ENCODE measurements around the gene MYO7A.

MYO7A gene

GRCh38 chr11:77158041-77158695, 30.1 kb downstream of the MYO7A start:
- Histone ChIP-seq H3K9me3 (ENCODE audit: control insufficient read depth, insufficient read depth, low read length) (no peaks in the 10 kb centered on the region), H3K4me1 (ENCODE audit: control insufficient read depth, low read length) (no peaks in the 10 kb centered on the region), H3K4me3 (ENCODE audit: low read length) (no peak overlapping the region), H3K36me3 (ENCODE audit: control insufficient read depth, low read length) (no peaks in the 10 kb centered on the region), H3K27ac (ENCODE audit: low read depth, low read length) (no peak overlapping the region), H3K27me3 (ENCODE audit: control insufficient read depth, low read length) (no peaks in the 10 kb centered on the region), H3K4me2 (ENCODE audit: low read length) (no peak overlapping the region), H3F3A (ENCODE audit: control insufficient read depth, insufficient read depth) (no peaks in the 10 kb centered on the region), H4K20me1 (ENCODE audit: control insufficient read depth, insufficient read depth, low read depth, low read length) (no peaks in the 10 kb centered on the region), H3K79me2 (ENCODE audit: control insufficient read depth, low read length) (no peaks in the 10 kb centered on the region), H3K9me2 (replicated peaks; ENCODE audit: control insufficient read depth, low read length) (no peaks in the 10 kb centered on the region)
- TF ChIP-seq CTCF (IDR thresholded peaks at IDR 0.05; ENCODE audit: low read depth, low read length, poor library complexity, severe bottlenecking): no peak
- no peak for TF ChIP-seq EZH2phosphoT487 (IDR thresholded peaks at IDR 0.05; ENCODE audit: borderline replicate concordance, low read length)

- H3K27me3 ChIP-seq (ENCODE audit: control insufficient read depth, low read length): 0 out of 2 replicates have a peak, but pooled peaks cover under 1% of the 10 kb centered on the region
- H3K9me3 ChIP-seq (ENCODE audit: control insufficient read depth, insufficient read depth, low read length): no peaks in the 10 kb centered on the region
- no peaks in the 10 kb centered on the region for H4K20me1 ChIP-seq (ENCODE audit: control insufficient read depth, insufficient read depth, low read depth, low read length)
- H3K4me3 ChIP-seq (ENCODE audit: low read length): no peak overlapping the region
- no peak overlapping the region for H3K27ac ChIP-seq (ENCODE audit: low read depth, low read length)
- H3K36me3 ChIP-seq (ENCODE audit: control insufficient read depth, low read length): no peaks in the 10 kb centered on the region
- no peaks in the 10 kb centered on the region for H3K9me2 ChIP-seq (replicated peaks; ENCODE audit: control insufficient read depth, low read length)
- no peak for TF ChIP-seq CTCF (IDR thresholded peaks at IDR 0.05; ENCODE audit: low read depth, low read length, poor library complexity, severe bottlenecking)
- TF ChIP-seq EZH2phosphoT487 (IDR thresholded peaks at IDR 0.05; ENCODE audit: borderline replicate concordance, low read length): no peak
- H3F3A ChIP-seq (ENCODE audit: control insufficient read depth, insufficient read depth): no peaks in the 10 kb centered on the region
- no peaks in the 10 kb centered on the region for H3K4me1 ChIP-seq (ENCODE audit: control insufficient read depth, low read length)
- no peaks in the 10 kb centered on the region for H3K79me2 ChIP-seq (ENCODE audit: control insufficient read depth, low read length)
- no peak overlapping the region for H3K4me2 ChIP-seq (ENCODE audit: low read length)
Measured at GRCh38 chr11:77159219-77159936, 31.3 kb downstream of the MYO7A start.

GRCh38 chr11:77159937-77160495, 32.0 kb downstream of the MYO7A start:
- Histone ChIP-seq H3K27ac (ENCODE audit: low read depth, low read length) (no peak overlapping the region), H3K36me3 (ENCODE audit: control insufficient read depth, low read length) (no peaks in the 10 kb centered on the region), H3K9me2 (replicated peaks; ENCODE audit: control insufficient read depth, low read length) (no peaks in the 10 kb centered on the region), H4K20me1 (ENCODE audit: control insufficient read depth, insufficient read depth, low read depth, low read length) (no peaks in the 10 kb centered on the region), H3K4me1 (ENCODE audit: control insufficient read depth, low read length) (no peaks in the 10 kb centered on the region), H3K4me3 (ENCODE audit: low read length) (no peak overlapping the region), H3F3A (ENCODE audit: control insufficient read depth, insufficient read depth) (no peaks in the 10 kb centered on the region), H3K27me3 (ENCODE audit: control insufficient read depth, low read length) (0 out of 2 replicates have a peak, but pooled peaks cover 2% of the 10 kb centered on the region), H3K4me2 (ENCODE audit: low read length) (no peak overlapping the region), H3K9me3 (ENCODE audit: control insufficient read depth, insufficient read depth, low read length) (no peaks in the 10 kb centered on the region), H3K79me2 (ENCODE audit: control insufficient read depth, low read length) (no peaks in the 10 kb centered on the region)
- TF ChIP-seq EZH2phosphoT487 (IDR thresholded peaks at IDR 0.05; ENCODE audit: borderline replicate concordance, low read length) (no peak), CTCF (IDR thresholded peaks at IDR 0.05; ENCODE audit: low read depth, low read length, poor library complexity, severe bottlenecking) (no peak)
